SK-N-SH treated with all-trans-retinoic acid at 6 μM for 48 hours (cell line): ENCODE data around the gene ABCF2.

Source experiments
- BACH2 ChIP-seq: fragments of 250-450 bp; sonication (Bioruptor Pico); IDR thresholded peaks from 2 replicates; pipeline ENCODE4 v1.9.0; 2021; ENCODE audit warnings: mild to moderate bottlenecking, borderline replicate concordance
- CREB5 ChIP-seq: fragments of 250-450 bp; sonication (Bioruptor Pico); IDR thresholded peaks from 2 replicates; pipeline ENCODE4 v1.5.1; 2020; ENCODE audit warnings: low read depth, mild to moderate bottlenecking, moderate library complexity
- CSDC2 ChIP-seq: fragments of 250-450 bp; sonication (Bioruptor Pico); IDR thresholded peaks from 2 replicates; pipeline ENCODE4 v1.5.0; 2020; ENCODE audit warnings: mild to moderate bottlenecking, moderate library complexity
- CSRNP3 ChIP-seq: fragments of 250-450 bp; sonication (Bioruptor Pico); IDR thresholded peaks from 2 replicates; pipeline ENCODE4 v1.5.1; 2021; ENCODE audit warnings: mild to moderate bottlenecking, moderate library complexity
- GLIS3 ChIP-seq: fragments of 250-450 bp; sonication (Bioruptor Pico); IDR thresholded peaks from 2 replicates; pipeline ENCODE4 v1.5.0; 2020; ENCODE audit warnings: mild to moderate bottlenecking, moderate library complexity
- OSR1 ChIP-seq: fragments of 250-450 bp; sonication (Bioruptor Pico); IDR thresholded peaks from 2 replicates; pipeline ENCODE4 v1.8.0; 2022; ENCODE audit warnings: moderate library complexity, mild to moderate bottlenecking, inconsistent platforms
- RARB ChIP-seq: fragments of 250-450 bp; sonication (Bioruptor Pico); IDR thresholded peaks from 2 replicates; pipeline ENCODE4 v1.8.0; 2021; ENCODE audit warnings: mild to moderate bottlenecking, moderate library complexity
- TOX ChIP-seq: fragments of 250-450 bp; sonication (Bioruptor Pico); IDR thresholded peaks from 2 replicates; pipeline ENCODE4 v1.8.0; 2021; ENCODE audit warnings: mild to moderate bottlenecking, moderate library complexity, borderline replicate concordance
- ZFP3 ChIP-seq: fragments of 250-450 bp; sonication (Bioruptor Pico); IDR thresholded peaks from 2 replicates; pipeline ENCODE4 v1.5.0; 2020; ENCODE audit warnings: mild to moderate bottlenecking, moderate library complexity
- ZFP30 ChIP-seq: fragments of 450-650 bp; formaldehyde crosslinking; IDR thresholded peaks from 2 replicates; pipeline ENCODE4 v1.5.0; 2022; ENCODE audit warnings: mild to moderate bottlenecking, moderate library complexity
- ZNF8 ChIP-seq: fragments of 450-650 bp; formaldehyde crosslinking; IDR thresholded peaks from 2 replicates; pipeline ENCODE4 v1.5.0; 2020; ENCODE audit warnings: mild to moderate bottlenecking, moderate library complexity
- TF ChIP-seq, protein P1 (sequence below): fragments of 250-450 bp; sonication (Bioruptor Pico); IDR thresholded peaks from 2 replicates; pipeline ENCODE4 v1.5.0; 2020; ENCODE audit warnings: mild to moderate bottlenecking, moderate library complexity
- TF ChIP-seq, protein P2 (sequence below): fragments of 250-450 bp; sonication (Bioruptor Pico); IDR thresholded peaks from 2 replicates; pipeline ENCODE4 v1.8.0; 2020; ENCODE audit warnings: mild to moderate bottlenecking, moderate library complexity, borderline replicate concordance

- TF ChIP-seq ZFP30 (no peak), ZFP3 (no peak), TOX (CRISPR knock-in tag) (no peak), CREB5 (no peak), CSRNP3 (CRISPR knock-in tag) (no peak), OSR1 (CRISPR knock-in tag) (no peak), BACH2 (no peak), ZNF8 (CRISPR knock-in tag) (no peak), CSDC2 (CRISPR knock-in tag) (no peak), GLIS3 (no peak), RARB (CRISPR knock-in tag) (no peak)
- TF ChIP-seq, protein P1, sequence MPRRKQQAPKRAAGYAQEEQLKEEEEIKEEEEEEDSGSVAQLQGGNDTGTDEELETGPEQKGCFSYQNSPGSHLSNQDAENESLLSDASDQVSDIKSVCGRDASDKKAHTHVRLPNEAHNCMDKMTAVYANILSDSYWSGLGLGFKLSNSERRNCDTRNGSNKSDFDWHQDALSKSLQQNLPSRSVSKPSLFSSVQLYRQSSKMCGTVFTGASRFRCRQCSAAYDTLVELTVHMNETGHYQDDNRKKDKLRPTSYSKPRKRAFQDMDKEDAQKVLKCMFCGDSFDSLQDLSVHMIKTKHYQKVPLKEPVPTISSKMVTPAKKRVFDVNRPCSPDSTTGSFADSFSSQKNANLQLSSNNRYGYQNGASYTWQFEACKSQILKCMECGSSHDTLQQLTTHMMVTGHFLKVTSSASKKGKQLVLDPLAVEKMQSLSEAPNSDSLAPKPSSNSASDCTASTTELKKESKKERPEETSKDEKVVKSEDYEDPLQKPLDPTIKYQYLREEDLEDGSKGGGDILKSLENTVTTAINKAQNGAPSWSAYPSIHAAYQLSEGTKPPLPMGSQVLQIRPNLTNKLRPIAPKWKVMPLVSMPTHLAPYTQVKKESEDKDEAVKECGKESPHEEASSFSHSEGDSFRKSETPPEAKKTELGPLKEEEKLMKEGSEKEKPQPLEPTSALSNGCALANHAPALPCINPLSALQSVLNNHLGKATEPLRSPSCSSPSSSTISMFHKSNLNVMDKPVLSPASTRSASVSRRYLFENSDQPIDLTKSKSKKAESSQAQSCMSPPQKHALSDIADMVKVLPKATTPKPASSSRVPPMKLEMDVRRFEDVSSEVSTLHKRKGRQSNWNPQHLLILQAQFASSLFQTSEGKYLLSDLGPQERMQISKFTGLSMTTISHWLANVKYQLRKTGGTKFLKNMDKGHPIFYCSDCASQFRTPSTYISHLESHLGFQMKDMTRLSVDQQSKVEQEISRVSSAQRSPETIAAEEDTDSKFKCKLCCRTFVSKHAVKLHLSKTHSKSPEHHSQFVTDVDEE (CRISPR knock-in tag) = no peak
- TF ChIP-seq, protein P2, sequence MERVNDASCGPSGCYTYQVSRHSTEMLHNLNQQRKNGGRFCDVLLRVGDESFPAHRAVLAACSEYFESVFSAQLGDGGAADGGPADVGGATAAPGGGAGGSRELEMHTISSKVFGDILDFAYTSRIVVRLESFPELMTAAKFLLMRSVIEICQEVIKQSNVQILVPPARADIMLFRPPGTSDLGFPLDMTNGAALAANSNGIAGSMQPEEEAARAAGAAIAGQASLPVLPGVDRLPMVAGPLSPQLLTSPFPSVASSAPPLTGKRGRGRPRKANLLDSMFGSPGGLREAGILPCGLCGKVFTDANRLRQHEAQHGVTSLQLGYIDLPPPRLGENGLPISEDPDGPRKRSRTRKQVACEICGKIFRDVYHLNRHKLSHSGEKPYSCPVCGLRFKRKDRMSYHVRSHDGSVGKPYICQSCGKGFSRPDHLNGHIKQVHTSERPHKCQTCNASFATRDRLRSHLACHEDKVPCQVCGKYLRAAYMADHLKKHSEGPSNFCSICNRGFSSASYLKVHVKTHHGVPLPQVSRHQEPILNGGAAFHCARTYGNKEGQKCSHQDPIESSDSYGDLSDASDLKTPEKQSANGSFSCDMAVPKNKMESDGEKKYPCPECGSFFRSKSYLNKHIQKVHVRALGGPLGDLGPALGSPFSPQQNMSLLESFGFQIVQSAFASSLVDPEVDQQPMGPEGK (CRISPR knock-in tag) = no peak
These were observed 18.5 kb upstream of the ABCF2 start for GRCh38 chr7:151245360-151246101.
